Activated CD4-positive, alpha-beta T cell treated with anti-CD3 and anti-CD28 coated beads for 48 hours (primary cell): Measurements from ENCODE around the gene TRDN.

Source experiments
- DNase-seq: peaks from one replicate; pipeline ENCODE4 v3.0.0-alpha.2; 2020

The TRDN gene

GRCh38 chr6:123636782-123637181 lies at the start of gene TRDN:
TRDN (minus strand) TSS chr6:123636950; CDS start chr6:123636775, 175 bp downstream.
- no peak for DNase-seq

DNA sequence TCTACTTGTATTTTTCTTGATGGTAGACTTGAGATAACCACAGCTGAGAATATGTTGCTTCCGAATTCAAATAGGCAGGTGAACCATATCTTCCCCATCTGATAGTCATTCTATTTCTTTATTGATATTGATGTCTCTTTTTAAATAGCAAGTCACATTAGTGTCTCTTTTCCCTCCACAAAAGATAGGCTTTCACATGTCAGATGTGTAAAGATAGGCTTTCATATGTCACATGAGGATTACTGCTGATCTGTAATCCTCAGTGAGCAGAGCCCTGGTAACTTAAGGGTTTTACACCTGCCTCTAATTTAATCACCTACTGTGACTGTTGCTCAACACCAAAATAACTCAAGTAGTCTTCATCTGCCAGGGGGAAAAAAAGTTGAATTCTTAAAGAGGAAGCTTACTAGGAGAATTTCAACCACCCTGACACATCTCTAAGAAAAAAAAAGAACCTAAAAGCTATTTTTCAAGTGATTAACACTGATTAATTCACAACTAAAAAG lies 45.3 kb upstream of the TRDN start:
- DNase-seq = no peak

GRCh38 chr6:123677897-123678296 lies 41.1 kb upstream of the TRDN start:
- DNase-seq = no peak

DNA sequence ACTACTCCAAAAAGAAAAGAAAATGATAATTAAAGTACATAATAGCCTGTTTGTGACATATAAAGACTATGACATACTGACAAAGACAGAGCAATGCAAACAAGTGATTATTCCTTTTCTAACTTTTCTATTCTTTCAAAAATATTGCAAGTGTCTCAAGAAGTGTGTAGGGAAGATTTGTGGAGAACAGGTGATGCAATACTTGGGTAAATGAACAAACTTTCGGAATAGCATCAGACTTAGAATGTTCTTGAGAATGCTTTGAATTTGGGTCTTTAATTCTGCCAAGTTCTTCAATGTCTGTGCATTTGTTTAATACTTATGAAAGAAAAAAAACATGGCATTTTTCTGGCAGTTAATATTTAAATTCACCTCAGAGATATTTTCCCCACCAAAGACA lies 40.0 kb upstream of the TRDN start:
- DNase-seq = no peak

DNA sequence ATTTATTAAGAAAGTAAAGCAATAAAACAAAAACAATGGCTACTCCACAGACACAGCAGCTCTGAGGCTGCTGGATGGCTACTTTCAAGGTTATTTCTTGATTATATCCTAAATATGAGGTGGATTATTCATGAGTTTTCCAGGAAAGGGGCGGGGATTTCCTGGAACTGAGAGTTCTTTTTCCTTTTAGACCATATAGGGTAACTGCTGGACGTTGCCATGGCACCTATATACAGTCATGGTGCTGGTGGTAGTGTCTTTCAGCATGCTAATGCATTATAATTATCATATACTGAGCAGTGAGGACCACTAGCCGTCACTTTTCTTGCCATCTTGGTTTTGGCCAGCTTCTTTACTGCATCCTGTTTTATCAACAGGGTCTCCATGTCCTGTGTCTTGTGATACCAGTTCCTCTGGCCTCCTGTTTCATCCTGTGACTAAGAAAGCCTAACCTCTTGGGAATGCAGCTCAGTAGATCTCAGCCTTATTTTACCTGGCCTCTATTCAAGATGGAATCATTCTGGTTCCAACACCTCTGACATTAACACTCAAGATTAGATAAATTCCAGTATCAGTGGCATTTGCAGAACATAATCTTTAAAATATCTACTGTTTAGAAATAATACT lies 32.3 kb upstream of the TRDN start:
- DNase-seq = no peak

DNA sequence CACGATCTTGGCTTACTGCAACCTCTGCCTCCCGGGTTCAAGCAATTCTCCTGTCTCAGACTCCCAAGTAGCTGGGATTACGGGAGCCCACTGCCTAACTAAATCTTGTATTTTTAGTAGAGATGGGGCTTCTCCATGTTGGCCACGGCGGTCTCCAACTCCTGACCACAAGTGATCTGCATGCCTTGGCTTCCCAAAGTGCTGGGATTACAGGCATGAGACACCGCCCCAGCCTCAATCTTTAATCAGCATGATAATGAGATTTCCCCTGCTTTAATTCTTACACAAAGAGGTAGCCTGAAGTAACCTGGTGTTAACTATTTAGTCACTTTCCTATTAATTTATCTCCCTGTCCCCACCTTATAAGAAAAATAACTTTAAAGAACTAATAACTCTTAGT lies 31.3 kb upstream of the TRDN start:
- DNase-seq = no peak

DNA sequence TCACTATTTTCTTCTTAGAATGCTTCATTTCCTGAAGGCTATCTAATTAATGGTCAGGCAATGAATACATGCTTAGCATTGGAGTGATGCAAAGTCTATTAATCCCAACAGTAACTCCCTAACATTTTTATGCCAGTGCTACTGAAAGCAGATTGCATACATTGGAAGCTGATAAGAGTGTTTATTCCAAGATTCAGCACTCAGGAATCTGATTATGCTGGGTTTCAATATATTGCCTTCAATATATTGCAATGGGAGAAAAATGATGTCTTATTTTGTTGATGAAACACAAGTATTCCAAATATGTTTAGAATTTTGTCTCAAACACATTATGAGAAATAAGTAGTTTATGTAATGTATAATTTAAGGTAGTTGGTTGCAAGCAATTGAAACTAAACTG lies 26.7 kb upstream of the TRDN start:
- DNase-seq = no peak

GRCh38 chr6:123662757-123663156 lies 26.0 kb upstream of the TRDN start:
- DNase-seq = no peak

DNA sequence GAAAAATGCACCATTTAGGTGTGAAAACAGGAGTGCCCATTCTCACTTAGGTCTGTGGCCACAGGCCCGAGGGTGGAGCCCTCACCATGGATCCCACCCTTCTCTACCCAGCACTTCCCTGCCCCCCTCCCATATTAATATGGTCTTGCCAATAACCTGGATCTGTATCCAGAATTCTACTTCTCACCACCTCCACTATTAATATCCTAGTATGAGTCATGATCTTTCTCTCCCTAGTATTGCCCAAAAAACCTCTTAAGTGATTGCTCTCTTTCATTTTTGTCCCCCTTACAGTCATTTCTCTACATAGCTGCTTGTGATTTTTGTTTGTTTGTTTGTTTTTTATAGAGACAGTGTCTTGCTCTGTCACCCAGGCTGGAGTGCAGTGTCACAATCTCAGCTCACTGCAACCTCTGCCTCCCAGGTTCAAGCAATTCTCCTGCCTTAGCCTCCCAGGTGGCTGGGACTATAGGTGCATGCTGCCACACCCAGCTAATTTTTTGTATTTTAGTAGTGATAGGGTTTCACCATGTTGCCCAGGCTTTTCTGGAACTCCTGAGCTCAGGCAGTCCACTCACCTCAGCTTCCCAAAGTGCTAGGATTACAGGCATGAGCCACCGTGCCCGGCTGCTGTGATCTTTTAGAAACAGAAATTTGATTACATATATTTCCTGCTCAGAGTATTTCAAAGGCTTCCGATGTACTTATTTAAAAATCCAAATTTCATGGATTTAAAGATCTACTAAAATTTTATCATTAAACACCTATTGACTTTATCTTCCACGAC lies 24.5 kb upstream of the TRDN start:
- no peak for DNase-seq

DNA sequence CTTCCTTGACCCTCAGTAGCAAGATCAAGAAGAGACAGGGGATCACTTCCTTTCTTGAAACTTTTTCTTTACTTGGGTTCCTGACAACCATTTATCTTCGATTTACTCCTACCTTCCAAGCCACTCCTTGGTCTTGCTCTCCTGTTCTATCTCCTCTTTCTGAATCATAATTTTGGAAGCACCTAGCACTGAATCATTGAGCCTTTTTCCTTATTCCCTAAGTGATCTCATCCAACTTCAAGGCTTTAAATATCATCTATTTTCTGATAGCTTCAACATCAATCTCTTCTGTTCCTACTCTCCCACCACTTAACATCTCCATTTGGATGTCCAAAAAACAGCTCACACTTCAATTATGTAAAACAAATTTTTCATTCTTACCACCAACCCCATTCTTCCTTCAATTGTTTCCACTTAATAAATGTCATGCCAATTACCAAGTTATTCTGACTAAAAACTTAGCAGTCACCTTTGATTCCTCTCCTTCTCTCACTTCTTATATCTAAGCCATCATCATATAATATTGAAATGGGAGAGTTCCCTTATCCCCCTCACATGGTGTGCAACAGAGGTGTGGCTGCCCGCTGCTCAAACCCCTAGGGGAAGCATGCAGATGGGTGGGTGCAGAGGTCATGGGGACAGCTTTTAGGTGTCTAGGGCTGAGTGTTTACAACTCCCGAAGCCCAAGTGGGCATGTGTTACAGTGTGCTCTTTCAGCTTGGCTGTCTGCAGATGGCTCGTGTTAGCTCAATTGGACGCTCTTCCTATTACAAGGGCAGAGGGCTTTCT lies 23.4 kb upstream of the TRDN start:
- no peak for DNase-seq

DNA sequence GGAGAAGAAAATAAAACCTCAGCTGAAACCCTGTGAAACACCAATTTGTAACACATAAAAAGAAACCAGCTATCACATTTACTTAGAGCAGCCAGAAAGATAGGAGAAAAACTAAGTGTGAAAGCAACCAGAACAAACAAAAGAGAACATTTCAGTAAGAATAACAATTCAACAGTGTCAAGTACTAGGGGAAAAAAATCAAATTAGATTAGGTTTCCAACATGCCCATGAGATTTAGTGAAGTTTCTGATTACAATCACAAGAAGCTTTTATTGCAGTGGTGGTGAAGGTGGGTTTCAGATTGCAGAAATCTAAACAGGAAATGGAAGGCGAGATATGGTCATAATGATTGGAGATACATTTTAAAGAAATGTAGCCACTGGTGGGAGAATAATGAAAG lies 22.1 kb upstream of the TRDN start:
- no peak for DNase-seq

DNA sequence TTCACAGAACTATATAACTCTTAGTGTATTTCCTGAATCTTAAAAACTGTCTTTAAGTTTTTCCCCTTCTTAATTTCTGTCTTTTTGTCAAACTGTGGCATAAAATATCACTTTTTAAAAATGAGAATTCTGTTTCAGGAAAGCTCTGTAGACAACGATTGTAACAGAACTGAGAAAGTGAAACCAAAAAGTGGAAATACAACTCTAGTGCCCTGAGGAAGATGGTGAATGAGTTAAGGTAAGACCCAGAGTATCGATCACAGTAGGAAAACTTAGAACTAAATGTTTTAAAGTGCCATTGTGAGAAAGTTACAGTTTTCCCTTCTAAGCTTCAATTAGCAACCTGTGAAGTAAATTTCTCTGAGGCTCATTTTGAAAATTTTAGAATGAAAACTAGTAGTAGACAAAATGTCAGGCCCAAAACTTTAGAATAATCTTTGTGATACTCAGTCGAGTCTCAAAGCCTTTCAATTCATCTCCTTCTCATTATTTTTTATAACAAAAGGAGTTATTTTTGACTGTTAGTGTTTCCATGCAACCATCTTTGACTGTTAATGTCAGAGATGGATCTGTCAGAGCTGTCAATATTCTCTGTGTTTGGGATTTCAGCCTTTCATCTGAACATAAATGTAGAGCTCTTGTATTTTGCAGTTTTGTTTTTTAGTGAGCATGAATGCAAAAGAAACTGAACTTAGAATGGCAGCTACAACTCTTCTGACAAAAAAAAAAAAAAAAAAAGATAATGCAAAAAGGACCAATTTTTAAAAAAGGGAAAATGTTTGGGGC lies 19.0 kb upstream of the TRDN start:
- DNase-seq = no peak

- DNase-seq = no peak
Observed at GRCh38 chr6:123648723-123649122, 12.0 kb upstream of the TRDN start.

GRCh38 chr6:123648020-123648580 lies 11.3 kb upstream of the TRDN start:
- no peak for DNase-seq

DNA sequence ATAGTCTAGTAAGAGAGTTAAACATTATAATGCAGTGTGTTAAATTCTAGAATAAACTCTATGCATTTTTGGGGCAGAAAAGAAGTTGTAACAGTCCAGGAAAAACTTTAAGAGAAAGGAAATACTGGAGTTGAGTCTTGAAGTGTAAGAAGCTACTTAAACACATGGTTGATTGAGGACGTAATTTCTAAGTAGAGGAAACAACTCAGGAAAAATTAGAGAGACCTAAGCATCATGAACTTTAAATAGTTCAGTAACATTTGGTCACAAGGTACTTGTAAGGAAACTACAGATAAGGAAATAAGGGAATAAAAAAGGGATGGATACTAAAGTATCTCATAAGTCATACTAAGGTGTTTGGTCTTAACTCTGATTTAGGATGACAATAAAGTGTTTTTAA lies 4.7 kb upstream of the TRDN start:
- no peak for DNase-seq

DNA sequence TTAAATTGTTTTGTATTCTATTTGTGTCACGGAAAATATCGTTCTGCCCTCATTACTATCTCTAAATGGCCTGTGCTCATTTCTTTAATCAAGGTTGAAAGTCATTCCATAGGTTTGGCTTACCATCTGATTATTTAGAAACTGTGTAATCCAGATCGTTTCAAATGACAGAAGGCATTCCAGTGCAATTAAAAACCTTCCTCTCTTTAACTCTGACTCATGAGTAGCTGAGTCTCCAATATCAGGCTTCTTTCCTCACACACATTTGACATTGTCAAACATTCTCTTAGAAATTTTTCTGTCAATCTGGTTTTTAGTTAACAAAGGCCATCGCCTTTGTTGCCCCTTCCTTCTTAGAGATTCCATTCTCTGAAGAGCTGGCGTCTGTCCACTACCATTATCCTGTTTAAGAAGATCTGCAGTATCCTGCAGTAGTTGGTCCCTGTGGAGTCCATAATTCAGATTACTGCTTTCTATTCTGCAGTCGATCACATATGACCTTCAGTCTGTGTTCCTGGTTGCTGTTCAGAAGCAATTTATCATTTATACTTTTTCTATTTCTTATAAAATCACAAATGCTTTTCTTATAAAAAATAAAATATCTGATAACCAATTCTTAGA lies 3.9 kb upstream of the TRDN start:
- no peak for DNase-seq

DNA sequence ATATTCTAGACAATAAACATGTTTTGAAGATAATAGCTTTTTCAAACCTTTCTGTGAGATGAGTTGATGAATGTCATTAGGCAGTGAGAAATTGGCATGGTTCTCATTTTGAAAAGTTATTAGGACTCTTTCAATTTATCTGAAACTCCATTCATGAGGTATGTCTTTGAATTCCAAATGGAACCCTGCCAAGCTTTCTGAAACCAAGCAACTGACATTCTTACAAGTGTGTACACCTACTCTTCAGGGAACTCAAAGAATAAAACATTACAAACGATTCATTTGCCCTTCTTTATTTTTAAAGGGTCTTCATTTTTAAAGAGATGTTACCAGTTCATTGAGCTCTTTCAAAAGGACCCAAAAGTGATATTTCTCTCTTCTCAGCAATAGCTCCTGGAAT lies 2.1 kb upstream of the TRDN start:
- DNase-seq = no peak

GRCh38 chr6:123636282-123636681 lies 468 bp downstream of the TRDN start:
- DNase-seq = no peak

GRCh38 chr6:123635567-123635966 lies 1.2 kb downstream of the TRDN start:
- DNase-seq = no peak

DNA sequence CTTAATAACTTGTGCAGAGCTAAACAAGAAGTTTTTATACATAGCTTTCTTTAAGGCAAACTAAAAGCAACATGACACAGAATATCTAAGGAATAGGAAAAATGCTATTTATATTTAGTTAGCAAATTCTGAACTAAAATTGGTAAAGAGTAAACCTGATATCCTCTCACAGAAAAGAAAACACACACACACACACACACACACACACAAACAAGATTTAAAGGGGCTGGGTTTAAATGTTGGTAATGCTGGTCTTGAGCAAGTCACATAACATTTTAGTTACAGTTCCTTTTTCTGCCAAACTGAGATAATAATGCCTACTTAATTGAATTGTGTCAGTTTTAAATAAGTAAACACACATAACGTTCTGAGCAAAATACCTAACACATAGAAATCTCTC lies 1.6 kb downstream of the TRDN start:
- no peak for DNase-seq

GRCh38 chr6:123632641-123633040 lies 4.1 kb downstream of the TRDN start:
- no peak for DNase-seq
